NCI-H1436 treated with DMSO at 0.1 percent for 48 hours (cell line): ENCODE data around the gene NLRP5.
A peak's percentile ranks its signal among the peaks of the same experiment; 100 is the strongest.
"Not testable (repeated sequence)": the region's sequence is repeated elsewhere in the genome, so short reads cannot be mapped to it uniquely, and the experiment has no call there.

Source experiments
- DNase-seq: peaks from one replicate; lab custom pipeline; 2025; lab: John Stamatoyannopoulos, UW

The NLRP5 gene

GRCh38 chr19:56076498-56076897 lies 89.9 kb downstream of the NLRP5 start:
- no peak for DNase-seq

DNA sequence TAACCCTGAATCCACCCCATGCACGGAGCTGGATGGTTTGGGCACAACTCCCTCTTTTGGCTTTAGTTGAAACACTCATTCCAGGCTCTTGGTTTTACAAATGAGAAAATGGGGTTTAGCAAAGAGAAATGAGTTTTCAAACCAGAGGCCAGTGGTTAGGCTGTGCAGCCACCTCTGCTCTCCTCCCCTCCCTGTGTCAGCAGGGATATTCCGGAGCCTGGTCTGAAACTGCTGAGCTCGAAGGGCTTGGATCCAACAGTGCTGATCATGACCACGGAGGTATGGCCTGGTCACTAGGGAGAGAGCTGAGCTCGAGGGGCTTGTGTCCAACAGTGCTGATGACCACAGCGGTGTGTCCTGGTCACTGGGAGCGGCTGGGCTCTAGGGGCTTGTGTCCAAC lies 93.0 kb downstream of the NLRP5 start:
- DNase-seq: no peak

- DNase-seq: peak; percentile 33
Measured at GRCh38 chr19:56080669-56081401, 94.3 kb downstream of the NLRP5 start.

DNA sequence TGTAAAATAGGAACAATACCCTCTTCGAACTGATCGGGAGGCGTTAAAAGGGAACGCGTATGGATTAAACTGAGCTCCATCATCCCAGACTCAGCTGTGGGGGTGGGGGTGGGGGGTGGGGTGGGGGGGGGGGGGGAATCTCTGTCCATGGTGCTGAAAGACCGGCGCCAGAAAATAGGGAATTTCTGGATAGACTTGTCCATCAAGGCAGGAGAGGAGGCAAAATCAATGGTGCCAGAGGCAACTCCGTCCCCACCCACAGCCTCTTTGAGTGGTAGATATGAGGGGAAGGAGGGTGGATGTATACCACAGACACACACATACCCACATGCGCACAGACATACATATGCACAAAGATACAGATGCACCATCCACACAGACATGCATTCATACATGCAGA lies 97.1 kb downstream of the NLRP5 start:
- no peak for DNase-seq

- DNase-seq: no peak
Measured at GRCh38 chr19:56084835-56085536, 98.4 kb downstream of the NLRP5 start.

DNA sequence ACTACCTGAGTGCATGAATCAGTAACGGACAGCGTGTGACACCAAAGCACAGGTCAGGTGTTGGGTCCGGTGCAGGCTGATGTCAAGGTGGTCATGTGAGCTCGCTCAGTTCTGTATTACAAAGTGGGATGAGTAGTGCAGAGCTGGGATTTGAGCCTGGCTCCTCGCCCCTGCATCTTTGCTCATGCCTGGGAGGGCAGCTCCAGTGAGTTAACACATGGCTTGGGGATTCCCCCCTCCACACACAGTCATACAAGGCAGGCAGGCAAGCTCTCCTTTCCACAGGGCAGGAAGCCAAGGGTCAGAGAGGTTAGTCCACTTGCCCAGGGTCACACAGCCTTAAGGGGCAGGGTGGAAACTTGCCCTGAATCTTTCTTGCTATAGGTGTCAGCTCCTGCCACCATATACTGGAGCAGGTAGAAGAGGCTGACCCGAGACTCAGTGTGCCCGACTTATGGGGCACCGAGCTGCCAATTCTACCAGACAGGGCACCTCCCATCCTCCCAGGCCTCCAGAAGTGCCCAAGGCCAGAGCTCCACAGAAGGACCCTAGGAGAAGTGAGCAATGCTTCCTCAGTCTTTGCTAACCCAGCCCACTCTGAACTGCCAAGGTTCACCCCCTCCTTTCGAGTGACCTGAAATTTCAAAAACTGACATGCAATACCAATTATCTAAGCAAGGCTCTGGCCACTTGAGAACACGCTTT lies 99.1 kb downstream of the NLRP5 start:
- no peak for DNase-seq

DNA sequence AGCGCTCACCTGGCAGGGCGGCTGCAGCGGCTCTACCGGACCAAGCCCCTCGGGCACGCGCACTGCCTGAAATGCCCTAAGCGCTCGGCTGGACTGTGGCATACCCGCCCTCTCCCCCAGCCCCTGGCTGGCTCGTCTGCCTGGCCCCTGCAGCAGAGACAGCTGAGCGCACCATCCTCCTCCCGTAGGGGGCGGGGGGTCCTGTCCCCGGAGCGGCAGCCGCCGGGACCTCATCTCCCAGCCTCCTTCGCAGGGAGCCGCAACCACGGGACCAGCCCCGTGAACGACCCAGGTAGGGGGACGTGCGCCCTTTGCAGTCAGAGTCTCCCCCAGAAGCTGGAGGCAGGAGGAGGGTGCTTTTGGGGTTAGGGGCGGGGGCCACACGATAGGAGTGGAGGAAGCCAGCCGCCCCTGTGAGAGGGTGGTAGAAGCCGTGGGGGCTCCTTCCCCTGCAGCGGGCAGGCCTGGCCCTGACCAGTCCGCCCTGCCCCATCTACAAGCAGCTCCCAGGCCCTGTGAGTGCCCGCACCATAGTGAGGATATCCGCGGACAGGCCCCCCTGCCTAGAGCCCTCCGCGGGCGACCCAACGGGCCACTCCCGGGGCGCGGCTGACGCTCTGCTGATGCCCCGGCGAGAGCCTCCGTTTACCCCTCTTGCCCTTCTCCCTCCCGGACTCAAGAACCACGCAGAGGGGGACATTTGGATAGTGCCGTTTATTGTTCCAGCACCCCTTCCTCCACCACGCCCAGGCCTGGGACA lies 100.3 kb downstream of the NLRP5 start:
- no peak for DNase-seq

GRCh38 chr19:56087647-56088496 lies 101.3 kb downstream of the NLRP5 start:
- DNase-seq: no peak

- no peak for DNase-seq
Measured at GRCh38 chr19:56088497-56089215, 102.1 kb downstream of the NLRP5 start.

GRCh38 chr19:56089344-56089743 lies 102.8 kb downstream of the NLRP5 start:
- no peak for DNase-seq

- DNase-seq: no peak
Measured at GRCh38 chr19:56091066-56091490, 104.5 kb downstream of the NLRP5 start.

- no peak for DNase-seq
Measured at GRCh38 chr19:56091751-56092546, 105.4 kb downstream of the NLRP5 start.

DNA sequence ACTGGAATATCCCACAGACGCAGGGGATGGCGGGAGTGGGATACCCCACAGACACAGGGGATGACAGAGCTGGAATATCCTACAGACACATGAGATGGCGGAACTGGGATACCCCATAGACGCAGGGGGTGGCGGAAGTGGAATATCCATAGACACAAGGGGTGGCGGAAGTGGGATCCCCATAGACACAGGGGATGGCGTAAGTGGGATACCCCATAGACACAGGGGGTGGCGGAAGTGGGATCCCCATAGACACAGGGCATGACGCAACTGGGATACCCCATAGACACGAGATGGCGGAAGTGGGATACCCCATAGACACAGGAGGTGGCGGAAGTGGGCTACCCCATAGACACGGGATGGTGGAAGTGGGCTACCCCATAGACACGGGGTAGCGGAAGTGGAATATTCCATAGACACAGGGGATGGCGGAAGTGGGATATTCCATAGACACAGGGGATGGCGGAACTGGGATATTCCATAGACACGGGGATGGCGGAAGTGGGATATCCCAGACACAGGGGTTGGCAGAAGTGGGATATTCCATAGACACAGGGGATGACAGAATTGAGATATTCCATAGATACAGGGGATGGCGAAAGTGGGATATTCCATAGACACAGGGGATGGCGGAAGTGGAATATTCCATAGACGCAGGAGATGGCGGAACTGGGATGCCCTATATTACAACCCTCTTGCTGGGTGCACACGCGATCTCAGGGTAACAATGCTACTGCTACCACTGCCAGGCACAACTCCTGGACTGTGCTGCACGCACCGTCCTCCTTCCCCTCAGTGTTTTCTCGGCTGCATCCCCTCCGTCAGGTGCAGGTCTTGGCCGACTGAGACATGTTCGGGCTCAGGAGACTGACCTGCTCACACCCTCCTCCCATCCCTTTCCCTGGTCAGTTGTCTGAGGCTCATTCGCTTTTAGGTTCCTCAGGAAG lies 106.4 kb downstream of the NLRP5 start:
- DNase-seq: no peak

DNA sequence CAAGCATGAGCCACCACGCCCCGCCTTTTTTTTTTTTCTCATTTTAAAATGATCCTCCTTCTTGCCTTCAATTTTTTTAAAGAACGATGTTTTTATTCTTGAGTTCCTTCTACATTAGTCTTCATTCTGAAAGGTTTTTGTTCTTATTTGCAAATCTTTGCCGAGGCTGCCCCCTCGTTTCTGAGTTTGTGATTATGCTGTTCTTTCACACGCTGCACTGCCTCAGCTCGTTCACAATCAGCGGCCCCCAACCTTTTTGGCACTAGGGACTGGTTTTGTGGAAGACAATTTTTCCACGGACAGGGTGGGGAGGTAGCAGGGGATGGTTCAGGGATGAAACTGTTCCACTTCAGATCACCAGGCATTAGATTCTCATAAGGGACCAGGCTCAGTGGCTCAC lies 107.9 kb downstream of the NLRP5 start:
- DNase-seq: no peak

DNA sequence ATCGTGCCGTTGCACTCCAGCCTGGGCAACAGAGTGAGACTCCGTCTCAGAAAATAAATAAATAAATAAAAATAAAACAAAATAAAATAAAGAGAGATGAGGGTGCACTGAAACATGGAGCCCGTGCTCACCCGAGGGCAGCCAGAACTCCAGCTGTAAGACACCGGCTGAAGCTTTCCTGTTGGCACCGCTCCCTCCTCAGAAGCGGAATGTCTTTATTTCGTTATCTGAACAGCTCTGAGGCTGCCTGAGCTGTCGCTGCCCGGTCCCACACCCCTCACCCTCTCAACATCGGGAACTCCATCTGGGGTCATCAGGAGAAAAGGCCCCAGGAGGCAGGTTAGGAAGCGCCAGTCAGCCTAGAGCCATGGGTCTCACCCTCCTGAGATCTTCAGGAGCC lies 110.1 kb downstream of the NLRP5 start:
- no peak for DNase-seq

GRCh38 chr19:56097306-56097705 lies 110.7 kb downstream of the NLRP5 start:
- no peak for DNase-seq

DNA sequence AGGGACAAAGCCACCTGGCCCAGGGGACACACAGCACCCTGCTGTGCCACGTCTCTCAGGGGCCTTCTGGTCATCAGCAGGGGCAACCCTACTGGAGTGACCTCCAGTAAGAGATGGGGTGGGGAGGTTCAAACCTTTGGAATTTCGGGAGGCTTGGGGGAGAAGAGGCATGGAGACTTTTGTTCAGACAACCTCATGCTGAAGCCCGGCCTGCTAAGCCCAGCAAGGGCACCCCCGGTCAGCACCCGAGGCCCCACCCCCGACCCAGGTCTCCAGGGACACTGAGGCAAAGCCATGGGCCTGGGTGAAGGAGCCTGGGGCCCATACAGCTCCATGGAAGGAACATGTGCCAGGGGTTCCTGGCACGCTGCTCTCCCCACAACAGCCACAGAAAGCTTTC lies 111.2 kb downstream of the NLRP5 start:
- DNase-seq: no peak

GRCh38 chr19:56098237-56098636 lies 111.7 kb downstream of the NLRP5 start:
- not testable (repeated sequence) for DNase-seq
